ENCODE measurements around the gene PITX2.

PITX2 gene

DNA sequence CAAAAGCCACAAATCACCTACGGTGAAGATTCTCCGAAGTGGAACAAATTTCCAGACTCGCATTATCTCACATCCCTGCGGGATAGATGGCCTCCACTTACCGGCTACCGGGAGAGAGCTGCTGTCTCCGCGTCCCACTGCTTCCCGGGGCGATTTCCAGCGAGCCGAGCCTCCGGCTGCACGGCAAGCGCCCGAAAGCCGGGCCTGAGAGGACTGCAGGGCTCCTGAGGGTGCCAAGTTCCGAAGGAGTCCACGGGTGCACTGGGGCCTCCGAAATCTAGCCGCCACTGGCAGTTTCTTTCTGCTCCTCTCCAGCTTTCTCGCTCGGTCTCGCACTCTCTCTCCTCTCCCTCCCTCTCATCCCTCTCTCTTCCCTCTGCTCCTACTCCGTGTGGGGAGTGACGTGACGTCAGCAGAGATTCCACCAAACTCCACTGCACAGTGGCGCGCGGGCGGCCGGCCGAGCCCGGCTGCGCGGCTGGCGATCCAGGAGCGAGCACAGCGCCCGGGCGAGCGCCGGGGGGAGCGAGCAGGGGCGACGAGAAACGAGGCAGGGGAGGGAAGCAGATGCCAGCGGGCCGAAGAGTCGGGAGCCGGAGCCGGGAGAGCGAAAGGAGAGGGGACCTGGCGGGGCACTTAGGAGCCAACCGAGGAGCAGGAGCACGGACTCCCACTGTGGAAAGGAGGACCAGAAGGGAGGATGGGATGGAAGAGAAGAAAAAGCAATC is 14.0 kb upstream of the PITX2 start:
- DNase-seq (ENCODE audit: low read depth in 2 of 2): peak; percentile 79 to 83

DNA sequence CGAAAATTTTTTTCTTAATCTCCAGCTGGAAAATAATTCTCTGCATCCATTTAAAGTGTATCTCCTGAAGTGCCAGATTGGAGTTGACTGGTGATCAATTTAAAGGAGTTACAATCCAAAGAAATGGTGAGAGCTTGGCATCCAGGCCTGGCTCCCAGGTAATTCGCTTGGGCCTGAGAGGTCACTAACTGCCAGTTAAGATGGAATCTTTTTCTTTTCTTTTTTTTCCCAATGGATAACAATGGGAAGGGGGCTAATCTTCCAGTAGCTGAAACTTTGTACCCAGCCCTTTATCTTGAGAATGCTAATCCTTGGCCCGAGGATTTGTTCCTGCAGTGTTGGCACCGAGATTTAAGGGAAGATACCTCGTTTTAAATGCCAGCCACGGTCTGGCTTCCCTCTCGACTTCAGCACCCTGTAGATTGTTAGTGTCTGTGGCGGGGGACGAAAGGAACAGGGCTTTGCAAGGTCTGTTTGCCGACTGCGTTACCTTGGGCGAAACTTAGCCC is 13.3 kb upstream of the PITX2 start:
- no peak for DNase-seq (ENCODE audit: low read depth in 2 of 2)

DNA sequence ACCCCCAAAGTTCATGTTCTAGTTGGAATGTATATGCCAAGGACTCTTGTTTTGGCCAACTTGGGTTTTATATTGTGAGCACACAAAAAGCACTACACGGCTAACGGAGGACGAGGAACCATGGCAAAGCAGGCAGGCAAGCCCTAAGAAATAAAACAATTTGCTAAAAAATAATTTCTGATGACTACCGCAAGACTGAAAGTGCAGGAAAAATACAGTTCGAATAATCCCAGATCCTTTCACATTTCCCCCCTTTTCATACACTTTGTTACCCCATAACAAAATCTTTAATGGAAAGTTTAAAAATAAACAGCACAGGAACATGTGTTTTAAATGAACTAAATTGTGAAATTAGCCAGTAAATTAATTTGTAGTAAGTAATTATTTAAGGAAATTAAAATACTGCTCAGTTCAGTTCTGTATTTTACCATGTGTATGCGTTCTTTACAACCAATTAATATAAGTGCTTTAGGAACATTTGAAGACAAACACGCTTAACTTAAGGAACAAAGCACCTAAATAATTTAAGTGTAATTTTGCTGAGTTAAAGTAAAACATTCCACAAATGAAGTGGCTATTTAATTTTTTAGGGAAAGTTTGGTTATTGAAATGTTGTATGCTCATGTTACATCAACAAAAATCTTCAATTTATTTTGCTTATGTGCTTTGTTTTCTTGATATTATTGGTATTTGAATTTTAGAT is 12.4 kb upstream of the PITX2 start:
- no peak for DNase-seq (ENCODE audit: low read depth in 2 of 2)

DNA sequence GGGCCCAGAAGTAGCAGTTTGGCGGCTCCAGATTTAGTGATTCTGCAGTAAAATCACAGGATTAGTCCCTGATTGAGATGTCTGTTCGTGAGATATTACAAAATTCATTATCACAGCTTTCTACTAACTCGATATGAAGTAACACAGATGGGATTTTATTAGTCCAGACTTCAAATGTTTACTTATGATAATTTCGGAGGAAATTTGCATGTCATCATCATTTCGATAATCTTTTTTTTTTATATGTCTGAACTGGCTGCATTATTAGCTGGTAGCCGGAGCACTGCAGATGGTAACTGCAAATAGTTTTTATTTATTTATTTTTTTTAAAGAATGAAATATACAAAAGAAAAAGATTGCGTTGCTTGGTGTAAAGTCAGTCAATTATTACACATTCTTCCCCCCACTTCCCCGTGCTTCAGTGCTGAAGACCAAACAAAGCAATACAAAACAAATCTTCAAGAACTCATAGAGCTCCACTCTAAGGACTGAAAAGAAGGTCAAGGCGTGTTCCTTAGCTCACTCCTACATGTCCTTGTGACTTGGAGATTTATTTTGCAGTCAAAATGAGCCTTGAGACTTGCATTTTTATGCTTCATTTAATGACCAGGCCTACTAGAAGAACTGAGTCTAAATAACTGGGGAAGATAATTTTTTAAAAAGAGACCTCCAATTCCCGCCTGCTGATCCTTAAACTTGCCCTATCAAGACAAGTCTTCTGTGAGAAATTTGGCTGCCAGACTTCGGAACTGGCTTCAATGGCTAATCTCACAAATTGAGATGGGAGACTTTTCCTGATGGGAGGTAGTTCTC is 11.7 kb upstream of the PITX2 start:
- DNase-seq (ENCODE audit: low read depth in 2 of 2): no peak

DNA sequence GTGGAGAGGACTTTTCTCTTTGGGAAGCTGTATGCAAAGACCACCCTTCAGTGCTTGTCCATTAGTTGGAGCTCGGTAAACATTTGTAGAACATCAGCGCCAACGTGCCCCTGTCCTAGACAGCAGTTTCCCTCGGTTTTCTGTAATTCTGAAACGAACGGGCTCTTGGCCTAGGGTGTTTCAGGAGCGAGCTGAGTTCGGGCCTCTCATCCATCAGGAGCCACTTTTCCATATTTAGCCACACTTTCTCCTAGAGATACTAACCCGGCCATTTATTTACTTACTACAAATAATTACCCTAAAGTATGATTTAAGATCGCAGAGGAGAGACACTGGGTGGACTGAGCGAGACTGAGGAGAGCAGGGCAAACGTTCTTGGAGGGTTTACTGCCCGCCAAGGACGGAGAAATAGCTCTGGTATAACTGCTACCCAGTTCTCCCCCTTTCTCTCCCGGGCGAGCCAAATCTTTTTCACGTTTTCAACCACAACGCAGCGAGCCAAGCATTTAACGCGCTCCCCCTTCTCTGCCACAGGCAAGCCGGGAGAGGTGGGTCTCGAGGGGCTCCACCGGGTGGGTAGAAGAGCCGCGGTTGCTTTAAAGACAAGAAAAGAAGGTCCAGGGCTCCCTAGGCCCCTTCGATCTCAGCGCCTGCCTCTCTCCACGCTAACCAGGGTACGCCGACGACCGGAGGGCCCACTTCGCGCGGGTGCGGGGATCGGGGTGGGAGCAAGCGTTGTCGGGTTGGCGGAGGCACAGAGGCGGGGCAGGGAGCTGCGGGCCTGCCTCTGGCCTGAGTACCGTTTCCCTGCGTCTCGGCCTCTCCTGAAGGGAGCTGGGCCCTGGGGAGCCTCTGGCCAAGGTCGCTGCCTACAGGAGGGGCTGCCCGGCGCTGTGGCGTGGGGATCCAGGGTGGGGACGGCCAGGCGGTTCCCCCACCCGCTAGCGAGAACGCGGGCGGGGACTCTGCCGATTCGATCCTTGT is 10.8 kb upstream of the PITX2 start:
- no peak for DNase-seq (ENCODE audit: low read depth in 2 of 2)

DNA sequence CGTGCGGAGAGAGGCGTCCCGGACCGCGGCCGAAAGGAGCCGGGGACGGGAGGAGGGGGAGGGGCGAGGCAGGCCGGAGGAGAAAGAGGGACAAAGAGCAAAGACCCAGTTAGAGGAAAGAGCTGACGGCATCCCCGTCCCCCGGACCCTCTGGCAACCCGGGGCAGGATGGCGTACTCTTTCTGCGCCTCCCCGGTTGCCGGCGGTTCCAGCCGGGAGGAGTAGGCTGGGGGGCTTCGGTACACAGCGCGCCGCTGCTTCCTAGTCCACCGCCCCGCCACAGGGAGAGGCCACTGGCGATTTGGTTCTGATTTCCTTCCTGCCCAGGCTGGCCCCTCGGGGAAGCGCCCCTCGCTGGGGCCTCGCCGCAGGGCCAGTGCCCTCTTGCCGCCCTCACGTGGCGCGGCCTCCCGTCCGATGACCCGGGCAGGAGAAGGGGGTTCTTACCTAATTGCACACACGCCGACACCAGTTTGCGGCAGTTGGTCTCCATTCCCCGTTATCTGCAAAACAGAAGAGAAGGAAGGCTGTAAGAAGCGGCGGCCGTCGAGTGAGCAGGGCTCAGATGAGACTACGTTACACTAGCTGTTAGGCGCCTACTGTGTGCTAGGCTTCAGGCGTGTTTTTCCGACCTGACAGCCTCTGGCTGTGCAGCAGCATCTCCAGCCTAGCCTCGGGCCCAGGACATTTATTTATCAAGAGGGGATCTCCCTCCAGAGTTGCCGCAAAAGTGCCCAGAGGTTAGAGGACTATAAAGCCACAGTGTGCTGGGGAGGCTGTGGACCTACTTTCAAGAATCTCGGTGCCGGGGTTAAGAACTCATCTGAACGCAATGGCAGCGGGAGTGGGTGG is 9.9 kb upstream of the PITX2 start:
- no peak for DNase-seq (ENCODE audit: low read depth in 2 of 2)

DNA sequence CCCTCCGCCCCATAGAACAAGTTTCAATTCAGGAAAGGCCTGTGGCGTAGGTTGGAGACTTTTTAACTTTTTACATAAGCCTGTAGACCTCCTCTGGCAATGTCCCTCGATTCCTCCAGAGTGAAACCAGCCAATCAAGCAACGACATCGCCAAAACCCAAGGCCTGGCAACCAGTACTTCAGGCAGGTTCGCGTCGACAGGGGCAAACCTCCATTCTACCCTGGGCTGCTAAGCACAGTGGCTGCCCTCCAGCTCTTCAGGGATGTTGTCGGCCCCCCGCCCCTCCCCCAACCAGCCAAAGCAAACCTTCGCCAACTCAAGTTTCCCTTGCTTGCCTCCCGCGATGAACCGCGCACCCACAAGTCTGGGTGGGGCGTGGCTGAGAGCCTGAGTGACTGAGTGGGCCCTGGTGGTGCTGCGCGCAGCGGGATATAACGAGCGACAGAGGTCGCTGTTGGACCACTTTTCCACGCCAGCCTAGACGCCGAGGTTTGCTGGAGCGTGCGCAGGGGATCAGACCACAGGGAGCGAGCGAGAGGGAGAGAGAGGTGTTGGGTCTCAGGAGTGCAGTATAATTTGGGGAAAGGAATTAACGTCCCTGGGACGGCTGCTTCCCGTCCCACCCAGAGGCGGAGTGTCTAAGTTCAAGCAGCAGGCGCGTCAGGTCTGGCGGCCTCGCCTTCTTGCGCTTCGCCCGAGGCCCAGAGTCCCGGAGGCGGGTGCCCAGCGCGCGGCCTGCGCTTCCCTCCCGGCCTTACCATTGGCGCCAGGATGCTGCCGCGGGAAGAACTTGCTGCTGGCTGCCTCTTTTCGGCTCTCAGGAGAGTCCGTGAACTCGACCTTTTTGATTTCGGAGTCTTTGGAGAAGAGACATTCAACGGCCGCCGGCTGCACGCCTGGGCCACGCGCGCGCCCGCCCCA is 9.0 kb upstream of the PITX2 start:
- DNase-seq (ENCODE audit: low read depth in 2 of 2): peak; percentile 51 to 54

DNA sequence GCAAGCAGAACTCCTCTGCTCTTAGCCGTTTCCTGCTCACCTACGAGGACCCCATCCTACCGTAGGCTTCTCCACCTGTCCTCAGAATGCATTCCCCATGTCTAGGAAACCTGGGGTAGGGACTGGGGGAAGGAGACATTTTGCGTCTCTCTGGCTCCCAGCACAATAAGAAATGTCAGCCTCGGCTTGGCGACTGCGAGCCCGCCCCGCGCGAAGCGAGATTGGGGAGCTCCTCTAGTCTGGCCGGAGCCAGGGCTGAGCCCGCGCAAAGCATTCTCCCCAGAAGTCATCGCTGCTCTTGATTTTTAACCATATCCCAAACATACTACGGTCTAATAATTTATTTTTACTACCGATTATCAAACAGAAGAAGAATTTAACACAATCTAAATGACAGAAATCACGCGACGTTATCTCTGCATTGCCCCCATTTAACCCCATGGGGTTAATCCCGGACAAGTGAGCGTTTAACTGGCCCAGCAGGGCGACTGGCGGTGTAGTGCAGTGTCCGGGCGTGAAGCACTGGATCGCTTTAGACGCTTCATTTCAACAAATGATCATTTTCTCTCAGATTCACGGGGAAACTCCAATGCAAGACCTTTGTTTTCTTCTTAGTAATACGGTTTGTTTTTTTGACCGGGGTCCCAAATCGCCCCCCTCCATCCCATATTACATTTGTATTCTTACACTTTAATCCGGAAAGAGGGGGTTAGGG is 8.0 kb upstream of the PITX2 start:
- no peak for DNase-seq (ENCODE audit: low read depth in 2 of 2)

DNA sequence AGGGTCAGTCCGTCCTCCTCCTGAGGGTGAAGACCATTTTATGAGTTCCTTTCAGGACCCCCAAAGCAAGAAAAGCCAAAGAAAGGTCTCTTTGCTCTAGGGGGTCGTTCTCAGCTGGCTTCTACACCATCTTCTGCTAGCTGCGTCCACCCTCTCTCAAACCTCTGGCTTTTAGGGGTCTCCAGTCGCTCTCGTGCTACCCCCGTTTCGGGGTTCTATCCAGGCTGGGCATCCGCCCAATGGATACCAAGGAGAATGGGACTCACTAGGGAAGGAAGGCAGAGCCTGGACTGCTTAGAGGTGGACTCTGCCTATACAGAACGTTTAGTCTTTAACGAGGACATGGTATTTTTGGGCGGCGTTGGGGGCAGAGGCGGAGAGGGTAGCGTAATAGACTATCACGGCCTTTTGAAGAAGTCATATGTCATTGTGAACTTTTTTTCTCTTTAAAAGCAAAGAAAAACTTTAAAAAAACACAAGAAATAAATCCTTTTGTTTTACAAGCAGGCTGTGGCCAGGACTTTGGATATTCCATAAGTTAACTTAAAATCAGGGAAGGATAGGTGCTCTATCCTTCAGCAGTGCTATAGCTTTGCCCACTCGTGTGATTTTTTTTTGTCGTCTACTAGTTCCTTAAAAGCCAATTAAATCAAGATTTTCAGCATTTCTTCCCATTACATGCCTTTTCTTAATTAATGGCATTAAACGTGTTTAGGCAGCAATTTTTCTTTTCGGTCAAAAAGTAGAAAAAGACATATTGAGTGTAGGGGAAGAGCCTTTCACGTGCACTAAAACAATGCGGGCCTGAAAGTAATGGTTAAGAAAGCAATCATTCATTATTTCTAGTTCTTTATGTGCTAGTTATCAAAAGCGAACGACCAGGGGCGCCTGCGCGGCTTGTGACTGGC is 7.2 kb upstream of the PITX2 start:
- no peak for DNase-seq (ENCODE audit: low read depth in 2 of 2)

DNA sequence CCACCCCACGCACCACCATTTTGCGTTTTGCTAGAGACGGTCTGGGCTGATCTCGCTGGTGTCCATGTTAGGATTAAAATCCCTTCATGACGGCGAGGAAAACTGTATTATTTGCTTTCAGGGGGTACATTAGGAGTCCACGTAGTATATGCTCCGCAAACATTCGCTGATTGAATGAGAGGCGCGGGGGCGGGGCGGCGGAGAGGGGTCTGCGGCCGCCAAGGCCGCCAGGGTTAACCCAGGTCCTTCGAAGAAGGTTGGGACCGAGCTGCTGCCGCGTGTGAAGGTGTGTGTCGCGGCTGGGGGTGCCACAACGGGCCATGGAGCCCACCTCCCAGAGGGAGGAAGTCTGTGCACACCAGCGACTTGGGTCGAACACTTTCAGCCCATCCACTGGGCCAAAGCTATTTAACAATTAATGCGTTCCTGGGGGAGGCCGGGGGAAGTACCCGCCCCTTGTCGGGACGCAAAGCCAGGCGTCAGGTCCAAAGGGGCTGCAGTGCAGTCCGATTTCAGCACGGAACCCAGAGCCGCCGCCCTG is 6.4 kb upstream of the PITX2 start:
- no peak for DNase-seq (ENCODE audit: low read depth in 2 of 2)

DNA sequence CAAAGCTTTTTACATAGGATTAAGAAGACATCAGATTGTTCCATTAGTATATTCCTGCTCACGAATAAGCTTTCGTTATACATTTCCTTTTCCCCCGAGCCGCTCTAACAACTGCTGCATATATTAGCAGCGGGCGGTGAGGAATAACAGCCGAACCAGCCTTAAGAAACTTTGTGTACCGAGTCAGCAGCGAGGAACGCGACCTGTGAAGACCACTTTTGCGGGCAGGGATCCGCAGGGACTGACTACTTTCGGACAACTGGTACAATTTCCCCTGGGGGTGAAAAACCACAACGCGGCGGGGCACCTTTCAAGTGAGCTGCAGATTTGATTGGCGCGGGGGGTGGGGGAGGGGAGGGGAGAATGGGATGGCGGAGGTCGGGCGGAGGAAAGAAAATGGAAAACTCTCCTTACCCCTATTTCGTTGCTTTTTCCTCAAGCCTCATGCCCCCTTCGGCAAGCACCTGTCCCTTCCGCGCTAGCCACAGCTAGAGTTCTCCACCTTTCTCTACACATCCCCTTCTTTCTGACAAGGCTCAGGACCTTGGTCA is 5.9 kb upstream of the PITX2 start:
- no peak for DNase-seq (ENCODE audit: low read depth in 2 of 2)

DNA sequence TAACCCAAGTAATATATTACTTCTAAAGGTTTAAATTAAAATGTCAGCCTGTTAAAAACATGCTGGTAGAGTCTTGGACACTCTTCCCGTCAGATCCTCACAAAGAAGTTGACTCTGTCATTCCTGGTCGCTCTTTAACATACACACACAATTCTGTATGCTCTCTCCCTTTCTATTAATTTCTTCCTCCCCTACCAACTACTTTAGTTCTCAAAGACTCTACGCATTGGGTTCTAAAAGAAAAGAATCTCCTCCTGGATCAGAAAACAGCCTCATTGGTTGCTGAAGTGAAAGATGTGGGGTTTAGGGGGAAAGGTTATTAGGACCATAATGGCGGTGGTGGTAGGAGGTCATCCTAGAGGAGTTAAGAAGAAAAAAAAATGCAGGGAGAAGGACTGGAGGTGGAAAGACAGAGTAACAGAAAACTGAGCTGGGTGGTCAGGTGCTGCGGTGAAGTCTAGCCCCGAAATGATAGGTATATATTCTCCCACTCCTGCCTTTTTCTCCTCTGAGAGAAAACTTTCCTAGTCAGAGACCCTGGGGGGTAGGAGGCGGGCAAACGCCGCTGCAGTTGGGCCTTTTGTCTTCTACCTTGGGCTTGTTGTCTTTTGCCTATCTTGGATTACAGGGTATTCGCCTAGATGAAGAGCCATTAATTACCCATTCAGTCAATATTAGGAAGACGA is 5.2 kb upstream of the PITX2 start:
- DNase-seq (ENCODE audit: low read depth in 2 of 2): no peak

DNA sequence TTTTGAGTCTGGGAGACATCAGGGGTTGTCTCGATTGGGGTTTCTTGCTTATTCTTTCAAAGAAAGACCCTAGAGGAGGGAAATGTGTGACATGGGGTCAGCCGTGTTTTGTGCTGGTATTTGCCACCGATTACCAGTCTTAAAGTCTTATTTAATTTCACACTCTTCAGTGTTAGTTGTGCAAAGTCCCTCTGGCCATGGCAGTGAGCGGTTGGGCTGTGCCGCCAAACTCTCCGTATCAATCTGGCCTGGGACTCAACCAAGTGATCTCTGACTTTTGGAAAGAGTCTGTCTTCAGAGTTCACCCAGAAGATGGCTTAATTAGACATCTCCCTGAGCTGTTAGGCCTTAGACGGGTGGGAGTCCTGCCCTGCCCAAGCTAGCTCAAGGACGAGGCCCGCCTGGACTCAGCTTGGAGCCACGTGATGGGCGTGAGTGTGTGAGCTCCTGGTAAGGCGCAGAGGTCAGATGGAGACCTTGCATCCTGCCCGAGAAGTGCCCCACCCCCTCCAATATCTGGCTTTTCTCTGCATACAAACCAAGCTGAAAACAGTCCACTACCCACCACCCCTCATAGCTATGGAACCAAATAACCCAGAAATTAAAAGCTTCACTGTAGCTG is 3.8 kb upstream of the PITX2 start:
- no peak for DNase-seq (ENCODE audit: low read depth in 2 of 2)

DNA sequence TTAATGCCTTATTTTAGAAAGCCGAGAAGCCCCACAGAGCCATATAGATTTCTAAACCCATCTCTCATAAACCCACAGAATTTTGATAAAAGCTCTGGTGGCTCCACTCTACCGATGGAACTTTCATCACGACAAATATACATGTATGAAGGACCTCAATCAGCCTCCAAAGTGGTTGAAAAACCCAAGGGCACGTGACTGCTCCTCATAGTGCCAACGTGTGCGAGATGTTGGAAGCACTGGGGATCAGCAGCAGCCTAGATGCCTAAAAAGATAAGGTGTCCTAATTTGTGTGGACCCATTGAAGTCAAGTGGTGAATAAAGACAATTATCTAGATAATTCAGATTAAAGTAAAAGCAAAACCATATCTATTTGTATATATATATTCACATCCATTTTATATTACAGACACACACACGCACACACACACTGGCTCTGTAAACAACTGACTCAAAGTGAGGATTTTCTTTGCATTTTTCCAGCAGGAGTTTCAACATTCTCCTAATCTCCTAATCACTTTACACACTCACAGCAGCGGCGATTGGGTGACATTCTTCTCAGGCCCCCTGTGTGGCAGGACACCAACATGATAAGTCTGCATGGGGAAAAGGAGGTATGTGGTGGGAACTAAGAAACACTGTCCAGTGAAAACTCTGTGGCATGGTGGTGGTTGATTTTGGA is 2.8 kb upstream of the PITX2 start:
- DNase-seq (ENCODE audit: low read depth in 2 of 2): no peak

DNA sequence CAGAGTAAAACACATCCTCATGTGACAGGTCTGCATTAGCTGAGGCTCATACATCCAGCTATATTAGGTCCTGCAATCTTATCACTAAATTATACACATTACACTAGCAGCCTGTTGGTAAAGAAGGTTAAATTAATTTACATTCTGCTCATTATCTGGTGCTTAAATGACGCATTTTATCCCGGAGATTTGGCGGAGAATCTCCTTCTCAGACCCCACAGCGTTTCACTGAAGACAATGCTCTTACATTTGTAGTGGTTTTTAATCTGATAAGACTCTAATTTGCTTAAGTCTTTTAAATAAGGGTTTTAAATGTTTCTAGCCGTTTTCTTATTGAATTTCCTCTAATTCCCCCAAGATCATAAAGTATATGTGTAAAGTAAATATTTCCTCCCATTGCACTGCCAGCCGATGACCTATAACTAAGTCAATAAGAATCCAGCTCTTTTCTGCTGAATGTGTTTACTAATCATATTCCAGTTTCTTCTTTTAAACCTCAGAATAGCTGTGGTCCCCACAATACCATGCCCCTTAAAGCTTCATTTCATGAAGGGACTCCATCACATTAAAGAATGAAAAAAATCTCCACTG is 2.1 kb upstream of the PITX2 start:
- DNase-seq (ENCODE audit: low read depth in 2 of 2): no peak
